Sigmoid colon (tissue), 4 donors: ENCODE results near the gene SMCHD1.

Experiments used
- EP300 ChIP-seq, 4 donors: sonication (generic); formaldehyde crosslinking; IDR thresholded peaks; one replicate each; pipeline ENCODE4 v1.6.1; 2017; ENCODE audit warnings: antibody characterized with exemption in 4 of 4
- POLR2AphosphoS5 ChIP-seq, 4 donors: sonication (generic); formaldehyde crosslinking; IDR thresholded peaks; one replicate each; pipeline ENCODE4 v1.6.1; 2017; ENCODE audit warnings: antibody characterized with exemption in 4 of 4
- TF ChIP-seq, protein P1 (sequence below), 4 experiments: fragments of 450-650 bp in 3 of 4; fragments of 200-600 bp in 1 of 4; IDR thresholded peaks; one replicate each; pipeline ENCODE4 v1.5.1; 2016 to 2019; ENCODE audit warnings: antibody characterized with exemption in 4 of 4, mild to moderate bottlenecking in 3 of 4, moderate library complexity in 2 of 4

DNA sequence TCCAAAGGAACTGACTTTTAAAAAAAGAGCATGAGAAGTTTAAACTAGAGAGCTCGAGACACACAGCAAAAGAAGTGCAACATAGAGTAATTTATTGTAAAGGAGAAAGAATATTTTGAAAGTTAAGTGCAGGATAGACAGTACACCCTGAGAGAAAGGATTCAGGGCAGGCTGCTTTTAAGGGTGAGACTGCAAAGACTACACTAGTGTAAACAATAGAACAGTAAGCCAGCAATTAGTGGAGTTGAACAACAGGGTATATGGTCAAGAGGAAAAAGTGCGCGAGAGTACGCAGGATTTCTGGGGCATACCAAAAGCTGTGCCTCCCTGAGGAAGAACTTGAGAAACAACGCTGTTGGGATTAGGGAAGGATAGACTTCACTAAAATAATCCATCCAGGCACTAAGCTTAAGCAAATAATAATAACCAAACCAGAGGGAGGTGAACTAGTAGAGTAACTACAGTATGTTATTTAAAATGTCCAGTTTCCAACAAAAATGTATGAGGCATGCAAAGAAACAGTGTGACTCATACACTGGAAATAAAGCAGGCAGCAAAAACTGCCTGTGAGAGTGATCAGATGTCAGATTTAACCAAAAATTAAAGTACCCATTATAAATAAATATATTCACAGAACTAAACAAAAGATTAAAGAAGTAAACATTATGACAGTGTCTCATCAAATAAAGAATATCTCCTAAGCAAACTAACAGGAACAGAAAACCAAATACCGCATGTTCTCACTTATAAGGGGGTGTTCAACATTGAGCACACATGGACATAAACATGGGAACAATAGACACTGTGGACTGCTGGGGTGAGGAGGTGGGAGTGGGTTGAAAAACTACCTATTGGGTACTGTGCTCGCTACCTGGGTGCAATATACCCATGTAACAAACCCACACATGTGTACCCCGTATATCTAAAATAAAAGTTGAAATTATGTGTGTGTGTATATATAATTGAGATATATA is 150.7 kb downstream of the SMCHD1 start:
- no peak for TF ChIP-seq EP300 (IDR thresholded peaks at IDR 0.05)
- TF ChIP-seq POLR2AphosphoS5 (IDR thresholded peaks at IDR 0.05), result no peak
- TF ChIP-seq, protein P1, sequence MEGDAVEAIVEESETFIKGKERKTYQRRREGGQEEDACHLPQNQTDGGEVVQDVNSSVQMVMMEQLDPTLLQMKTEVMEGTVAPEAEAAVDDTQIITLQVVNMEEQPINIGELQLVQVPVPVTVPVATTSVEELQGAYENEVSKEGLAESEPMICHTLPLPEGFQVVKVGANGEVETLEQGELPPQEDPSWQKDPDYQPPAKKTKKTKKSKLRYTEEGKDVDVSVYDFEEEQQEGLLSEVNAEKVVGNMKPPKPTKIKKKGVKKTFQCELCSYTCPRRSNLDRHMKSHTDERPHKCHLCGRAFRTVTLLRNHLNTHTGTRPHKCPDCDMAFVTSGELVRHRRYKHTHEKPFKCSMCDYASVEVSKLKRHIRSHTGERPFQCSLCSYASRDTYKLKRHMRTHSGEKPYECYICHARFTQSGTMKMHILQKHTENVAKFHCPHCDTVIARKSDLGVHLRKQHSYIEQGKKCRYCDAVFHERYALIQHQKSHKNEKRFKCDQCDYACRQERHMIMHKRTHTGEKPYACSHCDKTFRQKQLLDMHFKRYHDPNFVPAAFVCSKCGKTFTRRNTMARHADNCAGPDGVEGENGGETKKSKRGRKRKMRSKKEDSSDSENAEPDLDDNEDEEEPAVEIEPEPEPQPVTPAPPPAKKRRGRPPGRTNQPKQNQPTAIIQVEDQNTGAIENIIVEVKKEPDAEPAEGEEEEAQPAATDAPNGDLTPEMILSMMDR (IDR thresholded peaks at IDR 0.05), result no peak
